ENCODE results near the gene FOXD4L6.
"Not testable (repeated sequence)": the region's sequence is repeated elsewhere in the genome, so short reads cannot be mapped to it uniquely, and the experiment has no call there.

DNA sequence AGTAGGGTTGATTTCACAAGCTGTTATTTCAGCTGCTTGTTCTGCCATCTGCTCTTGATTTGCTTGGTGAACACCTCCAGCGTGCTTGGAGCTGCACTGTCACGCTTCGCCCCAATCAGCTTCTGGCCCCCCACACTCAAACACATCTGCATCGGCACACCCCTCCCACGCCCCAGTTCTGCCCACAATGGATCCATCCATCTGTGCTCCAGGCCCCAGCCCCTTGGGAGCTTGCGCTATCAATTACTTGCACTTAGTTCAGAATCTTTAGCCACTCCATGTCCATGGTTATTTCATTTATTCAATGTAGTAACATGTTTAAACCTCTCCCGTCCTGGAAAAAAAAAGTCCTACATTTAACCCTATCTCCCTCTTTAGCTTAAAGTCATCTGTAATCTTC lies 28.0 kb downstream of the FOXD4L6 start:
- TF ChIP-seq, protein P1, sequence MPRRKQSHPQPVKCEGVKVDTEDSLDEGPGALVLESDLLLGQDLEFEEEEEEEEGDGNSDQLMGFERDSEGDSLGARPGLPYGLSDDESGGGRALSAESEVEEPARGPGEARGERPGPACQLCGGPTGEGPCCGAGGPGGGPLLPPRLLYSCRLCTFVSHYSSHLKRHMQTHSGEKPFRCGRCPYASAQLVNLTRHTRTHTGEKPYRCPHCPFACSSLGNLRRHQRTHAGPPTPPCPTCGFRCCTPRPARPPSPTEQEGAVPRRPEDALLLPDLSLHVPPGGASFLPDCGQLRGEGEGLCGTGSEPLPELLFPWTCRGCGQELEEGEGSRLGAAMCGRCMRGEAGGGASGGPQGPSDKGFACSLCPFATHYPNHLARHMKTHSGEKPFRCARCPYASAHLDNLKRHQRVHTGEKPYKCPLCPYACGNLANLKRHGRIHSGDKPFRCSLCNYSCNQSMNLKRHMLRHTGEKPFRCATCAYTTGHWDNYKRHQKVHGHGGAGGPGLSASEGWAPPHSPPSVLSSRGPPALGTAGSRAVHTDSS (tag by site-specific recombination; IDR thresholded peaks at IDR 0.05) = not testable (repeated sequence)
- not testable (repeated sequence) for TF ChIP-seq PBX3 (CRISPR knock-in tag; IDR thresholded peaks at IDR 0.05)
